GM12873 (cell line): ENCODE results near the gene AMOTL1.

Experiments used
- TF ChIP-seq, protein P1 (sequence below): IDR thresholded peaks from 2 replicates; pipeline ENCODE4 v1.5.1; 2012; ENCODE audit warnings: low read depth, mild to moderate bottlenecking, moderate library complexity, low read length, control low read depth; ENCODE audit not compliant: insufficient read depth; ENCODE audit errors: missing control alignments

AMOTL1 gene

DNA sequence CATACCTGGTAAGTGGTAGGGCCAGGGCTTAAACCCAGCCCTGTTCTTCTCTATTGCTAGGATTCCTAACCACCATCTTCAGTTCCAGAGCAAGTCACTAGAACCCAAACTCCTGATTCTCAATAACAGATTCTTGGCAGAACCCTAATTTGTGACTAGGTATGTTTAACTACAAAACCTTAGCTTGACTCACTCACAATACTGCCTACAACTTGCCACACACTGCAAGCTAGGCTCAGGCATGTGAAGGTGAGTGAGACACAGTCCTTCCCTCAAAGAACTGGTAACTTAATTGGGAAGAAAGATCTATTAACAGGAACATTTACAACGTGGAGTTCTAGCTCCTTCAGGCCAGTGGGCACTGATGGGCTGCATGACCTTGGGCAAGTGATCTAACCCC is 14.5 kb upstream of the AMOTL1 start:
- TF ChIP-seq, protein P1, sequence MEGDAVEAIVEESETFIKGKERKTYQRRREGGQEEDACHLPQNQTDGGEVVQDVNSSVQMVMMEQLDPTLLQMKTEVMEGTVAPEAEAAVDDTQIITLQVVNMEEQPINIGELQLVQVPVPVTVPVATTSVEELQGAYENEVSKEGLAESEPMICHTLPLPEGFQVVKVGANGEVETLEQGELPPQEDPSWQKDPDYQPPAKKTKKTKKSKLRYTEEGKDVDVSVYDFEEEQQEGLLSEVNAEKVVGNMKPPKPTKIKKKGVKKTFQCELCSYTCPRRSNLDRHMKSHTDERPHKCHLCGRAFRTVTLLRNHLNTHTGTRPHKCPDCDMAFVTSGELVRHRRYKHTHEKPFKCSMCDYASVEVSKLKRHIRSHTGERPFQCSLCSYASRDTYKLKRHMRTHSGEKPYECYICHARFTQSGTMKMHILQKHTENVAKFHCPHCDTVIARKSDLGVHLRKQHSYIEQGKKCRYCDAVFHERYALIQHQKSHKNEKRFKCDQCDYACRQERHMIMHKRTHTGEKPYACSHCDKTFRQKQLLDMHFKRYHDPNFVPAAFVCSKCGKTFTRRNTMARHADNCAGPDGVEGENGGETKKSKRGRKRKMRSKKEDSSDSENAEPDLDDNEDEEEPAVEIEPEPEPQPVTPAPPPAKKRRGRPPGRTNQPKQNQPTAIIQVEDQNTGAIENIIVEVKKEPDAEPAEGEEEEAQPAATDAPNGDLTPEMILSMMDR: no peak

GRCh38 chr11:94754335-94754734 is 13.8 kb upstream of the AMOTL1 start:
- TF ChIP-seq, protein P1: no peak

- TF ChIP-seq, protein P1: no peak
Observed at GRCh38 chr11:94754819-94755218, 13.3 kb upstream of the AMOTL1 start.

- TF ChIP-seq, protein P1: no peak
Observed at GRCh38 chr11:94755494-94755893, 12.7 kb upstream of the AMOTL1 start.

DNA sequence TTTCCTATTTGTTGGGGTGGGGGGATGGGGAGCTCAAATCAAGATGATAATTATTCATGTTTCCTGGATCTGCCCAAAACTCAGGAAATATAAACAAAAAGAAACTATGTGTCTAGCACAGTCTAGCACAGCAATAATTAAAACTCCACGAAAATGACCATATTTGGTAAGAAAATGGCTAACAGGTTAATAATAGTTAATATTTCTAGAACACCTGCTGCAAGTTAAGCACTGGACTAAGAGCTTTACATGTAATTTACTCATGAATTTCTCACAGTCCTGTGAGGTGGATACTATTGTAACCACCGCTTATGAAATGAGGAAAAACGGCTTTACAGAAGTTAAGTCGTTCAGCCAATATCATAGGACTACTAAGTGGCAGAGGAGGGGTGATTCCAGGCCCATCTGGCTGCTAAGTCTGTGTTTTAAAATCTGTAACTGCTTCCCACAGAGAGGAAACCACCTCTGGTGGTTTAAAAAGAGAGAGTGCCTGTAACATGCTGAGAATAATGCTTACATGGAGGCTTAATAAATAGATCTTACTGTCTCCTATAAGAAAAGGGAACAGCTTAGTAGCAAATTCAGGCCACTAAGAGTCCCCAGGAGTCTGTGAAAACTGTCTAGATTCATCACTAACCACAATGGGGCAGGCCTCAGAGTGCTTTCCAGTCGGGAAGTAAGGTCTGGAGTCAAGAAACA is 11.0 kb upstream of the AMOTL1 start:
- TF ChIP-seq, protein P1: no peak

- TF ChIP-seq, protein P1: no peak
Observed at GRCh38 chr11:94758666-94759065, 9.5 kb upstream of the AMOTL1 start.

GRCh38 chr11:94759522-94759921 is 8.6 kb upstream of the AMOTL1 start:
- TF ChIP-seq, protein P1: no peak
